ENCODE data around the gene MDM2. TPM values are rescaled to one million over a fixed set of nuclear protein-coding genes. Genes with fewer than 3 reads are reported as not detected.

MDM2 gene
- total and polyA plus RNA-seq, 2 of the 8 experiments (the other 6 are each of a cell fraction or from before 2014, with no cell fraction given): 15.1 to 115 TPM

GRCh38 chr12:68831751-68832503 lies 23.9 kb downstream of the MDM2 start:
- H3K36me3 ChIP-seq (ENCODE audit: control insufficient read depth in 2 of 4, insufficient read depth in 4 of 4, low read length in 3 of 4): peaks cover 7 to 86% (median 24%) of the 10 kb centered on the region in 4 experiments; a peak in 7 of 8 replicates
- peaks cover 0 to 7% (median 3%) of the 10 kb centered on the region in 4 experiments; a peak in 2 of 7 replicates for H3K4me1 ChIP-seq (replicated peaks in 1 of 4; ENCODE audit: control insufficient read depth in 3 of 4, insufficient read depth in 4 of 4, low read length in 3 of 4)
- H3K79me2 ChIP-seq (ENCODE audit: control insufficient read depth in 1 of 2, insufficient read depth in 2 of 2, low read length in 2 of 2): peaks cover 0 to 4% of the 10 kb centered on the region in 2 experiments; a peak in 1 of 4 replicates
- H3K4me3 ChIP-seq (ENCODE audit: extremely low read depth in 1 of 4, insufficient read depth in 2 of 4, low read depth in 3 of 4, low read length in 4 of 4): no peak overlapping the region
- H2BK120ac ChIP-seq (replicated peaks; ENCODE audit: low read depth, low read length): no peak overlapping the region
- CTCF ChIA-PET (ENCODE audit: partially characterized antibody): interaction anchor here (0.6 to 3.6 kb wide), 8 partner anchors 12 to 46 kb away, joined by 3 to 33 read pairs (median 11); partner anchors contain the start of gene MDM2
- POLR2A ChIA-PET (ENCODE audit: partially characterized antibody): interaction anchor here (1.2 to 4.1 kb wide), 7 partner anchors 10 to 27 kb away, joined by 3 to 26 read pairs (median 18); partner anchors contain the start of gene MDM2
- no peak overlapping the region for H3K4ac ChIP-seq (replicated peaks; ENCODE audit: insufficient read length, low read depth, low read length)
- no peak overlapping the region for H4K5ac ChIP-seq (ENCODE audit: insufficient read length, low read depth, low read length)
- no peaks in the 10 kb centered on the region for H3K9me3 ChIP-seq (ENCODE audit: insufficient read depth in 2 of 2, low read depth in 1 of 2, low read length in 1 of 2)
- no peak overlapping the region for H2AFZ ChIP-seq (ENCODE audit: low read length)
- DNase-seq (ENCODE audit: low read depth in 1 of 2, low spot score in 2 of 2) (no peak), FAIRE-seq (no peak)
- H2BK12ac ChIP-seq (ENCODE audit: low read depth, low read length): no peak overlapping the region
- no peaks in the 10 kb centered on the region for H4K20me1 ChIP-seq (replicated peaks in 1 of 2; ENCODE audit: control insufficient read depth in 1 of 2, insufficient read depth in 2 of 2, low read length in 2 of 2)
- H3K23me2 ChIP-seq (ENCODE audit: low read depth, low read length): no peaks in the 10 kb centered on the region
- no peak overlapping the region for H2BK5ac ChIP-seq (ENCODE audit: low read depth, low read length)
- H4K91ac ChIP-seq (replicated peaks; ENCODE audit: insufficient read length, low read length): no peak overlapping the region
- H3K79me1 ChIP-seq (ENCODE audit: low read depth, low read length): no peaks in the 10 kb centered on the region
- no peak overlapping the region for H2BK15ac ChIP-seq (ENCODE audit: low read length)
- no peak overlapping the region for H3K56ac ChIP-seq (replicated peaks; ENCODE audit: insufficient read length, low read depth, low read length)
- H3K27ac ChIP-seq (ENCODE audit: low read depth, low read length): no peak overlapping the region
- H3K23ac ChIP-seq (ENCODE audit: insufficient read length): no peak overlapping the region
- no peak overlapping the region for H2AK5ac ChIP-seq (ENCODE audit: low read depth, low read length)
- no peak overlapping the region for H2BK20ac ChIP-seq (ENCODE audit: low read length)
- H3K18ac ChIP-seq (ENCODE audit: extremely low read depth, low read length): no peak overlapping the region
- no peaks in the 10 kb centered on the region for H3K27me3 ChIP-seq (replicated peaks in 1 of 4; ENCODE audit: control insufficient read depth in 3 of 4, extremely low read depth in 1 of 4, insufficient read depth in 3 of 4, low read length in 3 of 4)
- no peak overlapping the region for H3K14ac ChIP-seq (ENCODE audit: insufficient read length)
- H3K4me2 ChIP-seq (ENCODE audit: insufficient read depth in 1 of 2, low read depth in 2 of 2, low read length in 2 of 2): no peak overlapping the region
- WGBS, 2 experiments (ENCODE audit: extremely low coverage in 1 of 2, insufficient coverage in 1 of 2, insufficient read length in 1 of 2, insufficient replicate concordance in 2 of 2, low coverage in 1 of 2, low lambda C conversion rate in 2 of 2, missing lambda C conversion rate in 1 of 2): 90% methylated on average over 14 of the region's 14 CpGs; no CpG with 5 or more reads in 1 of the 2 experiments
- H3K9ac ChIP-seq (replicated peaks in 1 of 4; ENCODE audit: extremely low read depth in 1 of 4, low read depth in 3 of 4, low read length in 3 of 4): no peak overlapping the region
- no peak overlapping the region for H4K8ac ChIP-seq (ENCODE audit: extremely low read depth, insufficient read depth, low read length)
- TF ChIP-seq JUN (IDR thresholded peaks at IDR 0.05; ENCODE audit: low read depth, low read length): no peak
- no peak for TF ChIP-seq YY1 (IDR thresholded peaks at IDR 0.05; ENCODE audit: low read depth, low read length)
- no peak for TF ChIP-seq JUND (IDR thresholded peaks at IDR 0.05; ENCODE audit: low read length)
- TF ChIP-seq RAD21 (IDR thresholded peaks at IDR 0.05 in 1 of 2, conservative IDR thresholded peaks at IDR 0.05 in 1 of 2; ENCODE audit: low read depth in 2 of 2, low read length in 2 of 2): no peak
- TF ChIP-seq CEBPB (IDR thresholded peaks at IDR 0.05; ENCODE audit: low read depth, low read length): no peak
- no peak for TF ChIP-seq SAP30 (IDR thresholded peaks at IDR 0.05; ENCODE audit: insufficient read depth, insufficient replicate concordance, low read length)
- no peak for TF ChIP-seq SIRT6 (IDR thresholded peaks at IDR 0.05; ENCODE audit: low read length)
- TF ChIP-seq SP1 (IDR thresholded peaks at IDR 0.05; ENCODE audit: low read depth, low read length): no peak
- TF ChIP-seq CTBP2 (IDR thresholded peaks at IDR 0.05; ENCODE audit: borderline replicate concordance, insufficient read depth, insufficient read length, low read length): no peak

Measured in H1 (cell line).